Measurements from ENCODE around the gene CARD19. TPM values are rescaled to one million over a fixed set of nuclear protein-coding genes. Genes with fewer than 3 reads are reported as not detected.

The CARD19 gene
- total RNA-seq, 4 donors from 2014 or later: 54.0 to 83.6 (median 78.1) TPM

DNA sequence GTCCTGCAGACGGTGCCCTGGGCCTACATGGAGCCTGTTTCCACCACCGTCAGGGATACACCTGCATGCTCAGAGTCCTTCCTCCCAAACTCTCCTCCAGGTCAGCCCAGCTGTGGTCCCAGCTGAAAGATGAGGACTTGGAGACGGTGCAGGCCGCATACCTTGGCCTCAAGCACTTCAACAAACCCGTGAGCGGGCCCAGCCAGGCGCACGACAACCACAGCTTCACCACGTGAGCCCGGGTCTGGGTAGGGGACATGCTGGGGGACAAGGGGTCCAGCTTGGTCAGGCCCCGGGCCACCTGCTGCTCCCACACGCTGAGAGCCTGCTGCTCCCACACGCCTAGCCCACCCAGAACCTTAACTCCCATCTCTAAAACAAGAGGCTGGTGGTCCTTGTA lies 16.6 kb upstream of the CARD19 start:
- no peak overlapping the region for H3K4me3 ChIP-seq
- H3K27me3 ChIP-seq: no peaks in the 10 kb centered on the region
- H3K36me3 ChIP-seq: no peaks in the 10 kb centered on the region
- intact Hi-C loops (cut with DNase I): no loop called here
- TF ChIP-seq POLR2AphosphoS5 (IDR thresholded peaks at IDR 0.05): no peak
- no peak for TF ChIP-seq POLR2A (IDR thresholded peaks at IDR 0.05; ENCODE audit: low read depth)
- TF ChIP-seq, protein P1, sequence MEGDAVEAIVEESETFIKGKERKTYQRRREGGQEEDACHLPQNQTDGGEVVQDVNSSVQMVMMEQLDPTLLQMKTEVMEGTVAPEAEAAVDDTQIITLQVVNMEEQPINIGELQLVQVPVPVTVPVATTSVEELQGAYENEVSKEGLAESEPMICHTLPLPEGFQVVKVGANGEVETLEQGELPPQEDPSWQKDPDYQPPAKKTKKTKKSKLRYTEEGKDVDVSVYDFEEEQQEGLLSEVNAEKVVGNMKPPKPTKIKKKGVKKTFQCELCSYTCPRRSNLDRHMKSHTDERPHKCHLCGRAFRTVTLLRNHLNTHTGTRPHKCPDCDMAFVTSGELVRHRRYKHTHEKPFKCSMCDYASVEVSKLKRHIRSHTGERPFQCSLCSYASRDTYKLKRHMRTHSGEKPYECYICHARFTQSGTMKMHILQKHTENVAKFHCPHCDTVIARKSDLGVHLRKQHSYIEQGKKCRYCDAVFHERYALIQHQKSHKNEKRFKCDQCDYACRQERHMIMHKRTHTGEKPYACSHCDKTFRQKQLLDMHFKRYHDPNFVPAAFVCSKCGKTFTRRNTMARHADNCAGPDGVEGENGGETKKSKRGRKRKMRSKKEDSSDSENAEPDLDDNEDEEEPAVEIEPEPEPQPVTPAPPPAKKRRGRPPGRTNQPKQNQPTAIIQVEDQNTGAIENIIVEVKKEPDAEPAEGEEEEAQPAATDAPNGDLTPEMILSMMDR (IDR thresholded peaks at IDR 0.05): no peak
- no peak for TF ChIP-seq EP300 (IDR thresholded peaks at IDR 0.05)
- WGBS: 97% methylated on average over 9 of the region's 13 CpGs
- H3K4me1 ChIP-seq: no peaks in the 10 kb centered on the region
- no peaks in the 10 kb centered on the region for H3K9me3 ChIP-seq
- no peak for DNase-seq (ENCODE audit: extremely low spot score)
- H3K27ac ChIP-seq (replicated peaks in 1 of 4): no peak overlapping the region

GRCh38 chr9:93080406-93080805 lies 15.6 kb upstream of the CARD19 start:
- H3K9me3 ChIP-seq: no peaks in the 10 kb centered on the region
- no peak for DNase-seq (ENCODE audit: extremely low spot score)
- H3K36me3 ChIP-seq: no peaks in the 10 kb centered on the region
- no peaks in the 10 kb centered on the region for H3K27me3 ChIP-seq
- TF ChIP-seq, protein P1 (IDR thresholded peaks at IDR 0.05): no peak
- TF ChIP-seq EP300 (IDR thresholded peaks at IDR 0.05) (no peak), POLR2A (IDR thresholded peaks at IDR 0.05; ENCODE audit: low read depth) (no peak), POLR2AphosphoS5 (IDR thresholded peaks at IDR 0.05) (no peak)
- no peak overlapping the region for H3K27ac ChIP-seq (replicated peaks in 1 of 4)
- intact Hi-C loops (cut with DNase I): loop anchor here (10.0 kb wide), 1 partner anchor 76 kb away; no protein-coding TSS in a partner anchor
- H3K4me3 ChIP-seq: no peak overlapping the region
- WGBS: 98% methylated on average over 9 of the region's 9 CpGs
- no peaks in the 10 kb centered on the region for H3K4me1 ChIP-seq

DNA sequence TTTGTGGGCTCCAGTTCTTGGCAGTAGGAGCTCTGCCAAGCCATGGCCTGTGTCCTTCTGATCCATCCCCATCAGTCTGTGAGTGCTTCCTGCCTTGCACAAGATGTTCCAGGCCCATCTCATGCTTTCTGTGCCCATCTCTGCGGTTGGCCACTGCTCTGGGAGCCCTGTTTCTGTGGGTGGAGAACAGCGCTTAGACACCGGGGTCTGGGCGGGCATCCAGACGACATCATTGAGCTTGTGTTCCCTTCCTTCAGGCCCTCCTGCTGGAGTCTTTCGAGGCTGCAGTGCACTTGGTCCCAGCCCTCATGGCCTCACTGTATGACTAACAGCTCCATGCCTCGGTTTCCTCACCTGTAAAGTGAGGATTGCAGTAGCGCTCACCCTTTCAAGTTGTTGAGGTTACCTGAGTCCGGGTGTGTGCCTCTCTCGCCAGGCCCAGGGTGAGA lies 14.9 kb upstream of the CARD19 start:
- DNase-seq (ENCODE audit: extremely low spot score): no peak
- WGBS: 80% methylated on average over 10 of the region's 10 CpGs
- Histone ChIP-seq H3K4me3 (no peak overlapping the region), H3K27me3 (no peaks in the 10 kb centered on the region), H3K4me1 (no peaks in the 10 kb centered on the region), H3K9me3 (no peaks in the 10 kb centered on the region), H3K27ac (replicated peaks in 1 of 4) (no peak overlapping the region), H3K36me3 (no peaks in the 10 kb centered on the region)
- intact Hi-C loops (cut with DNase I): loop anchor here (10.0 kb wide), 1 partner anchor 76 kb away; no protein-coding TSS in a partner anchor
- no peak for TF ChIP-seq POLR2AphosphoS5 (IDR thresholded peaks at IDR 0.05)
- TF ChIP-seq, protein P1 (IDR thresholded peaks at IDR 0.05): no peak
- TF ChIP-seq POLR2A (IDR thresholded peaks at IDR 0.05; ENCODE audit: low read depth): no peak
- TF ChIP-seq EP300 (IDR thresholded peaks at IDR 0.05): no peak

DNA sequence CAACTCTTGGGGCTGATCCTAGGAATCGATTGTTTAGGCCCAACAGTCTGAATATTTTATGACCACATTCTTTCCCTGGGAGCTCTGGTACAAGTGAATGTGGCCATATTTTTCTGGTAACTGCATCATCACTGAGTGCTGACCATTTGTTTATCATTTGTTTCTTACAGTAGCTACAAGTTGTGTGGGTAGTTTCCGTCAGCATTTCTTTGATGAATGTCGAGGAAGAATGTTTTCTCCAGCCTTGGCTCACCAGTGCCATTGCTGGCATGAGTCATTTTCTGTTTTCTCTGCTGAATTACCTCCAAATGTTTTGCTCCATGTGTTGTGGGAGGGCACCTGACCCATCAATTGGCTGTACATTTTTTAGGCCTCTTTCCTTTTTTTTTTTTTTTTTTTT lies 14.1 kb upstream of the CARD19 start:
- Histone ChIP-seq H3K4me1 (no peaks in the 10 kb centered on the region), H3K4me3 (no peak overlapping the region), H3K9me3 (no peaks in the 10 kb centered on the region), H3K36me3 (no peaks in the 10 kb centered on the region), H3K27ac (replicated peaks in 1 of 4) (no peak overlapping the region), H3K27me3 (no peaks in the 10 kb centered on the region)
- no peak for DNase-seq (ENCODE audit: extremely low spot score)
- intact Hi-C loops (cut with DNase I): loop anchor here (10.0 kb wide), 1 partner anchor 77 kb away; no protein-coding TSS in a partner anchor
- 54% methylated on average over 3 of the region's 3 CpGs for WGBS
- TF ChIP-seq POLR2AphosphoS5 (IDR thresholded peaks at IDR 0.05): no peak
- TF ChIP-seq EP300 (IDR thresholded peaks at IDR 0.05): no peak
- TF ChIP-seq, protein P1 (IDR thresholded peaks at IDR 0.05): no peak
- TF ChIP-seq POLR2A (IDR thresholded peaks at IDR 0.05; ENCODE audit: low read depth): no peak

All from esophagus muscularis mucosa (tissue), 4 donors.